NCI-H1694 (cell line): Measurements from ENCODE around the gene MYO9B.

ENCODE experiments used
- DNase-seq: peaks from one replicate; lab custom pipeline; 2025; lab: John Stamatoyannopoulos, UW

MYO9B gene

GRCh38 chr19:17242431-17243208 lies 167.0 kb downstream of the MYO9B start:
- DNase-seq = no peak

GRCh38 chr19:17243211-17243829 lies 167.7 kb downstream of the MYO9B start:
- no peak for DNase-seq

- no peak for DNase-seq
These were observed 168.4 kb downstream of the MYO9B start for GRCh38 chr19:17243830-17244617.

GRCh38 chr19:17244618-17245534 lies 169.3 kb downstream of the MYO9B start:
- DNase-seq = no peak

- no peak for DNase-seq
These were observed 170.0 kb downstream of the MYO9B start, which contains the start of gene NR2F6 for GRCh38 chr19:17245535-17245984. Gene NR2F6 (minus strand): TSS chr19:17245919. CDS start chr19:17245220, 699 bp downstream.

GRCh38 chr19:17246681-17247425 lies 171.3 kb downstream of the MYO9B start:
- no peak for DNase-seq

GRCh38 chr19:17248011-17248776 lies 172.6 kb downstream of the MYO9B start:
- DNase-seq = no peak

GRCh38 chr19:17249887-17250548 lies 174.4 kb downstream of the MYO9B start:
- DNase-seq = no peak

- no peak for DNase-seq
These were observed 179.1 kb downstream of the MYO9B start for GRCh38 chr19:17254636-17255035.

- no peak for DNase-seq
These were observed 179.6 kb downstream of the MYO9B start for GRCh38 chr19:17255150-17255621.

GRCh38 chr19:17256130-17256529 lies 180.6 kb downstream of the MYO9B start:
- DNase-seq = no peak

GRCh38 chr19:17259118-17259780 lies 183.7 kb downstream of the MYO9B start:
- DNase-seq = no peak

- DNase-seq = no peak
These were observed 184.4 kb downstream of the MYO9B start for GRCh38 chr19:17259934-17260333.

- DNase-seq = peak; percentile 65
These were observed 185.3 kb downstream of the MYO9B start for GRCh38 chr19:17260842-17261325.

GRCh38 chr19:17262557-17262956 lies 187.0 kb downstream of the MYO9B start:
- DNase-seq = no peak
